Vagina (tissue), 2 donors: ENCODE measurements around the gene TDG.

Experiments used
- CTCF ChIP-seq, 3 experiments: fragments of 450-650 bp in 2 of 3; fragments of 200-600 bp in 1 of 3; sonication (generic) in 1 of 3; IDR thresholded peaks; one replicate each; pipeline ENCODE4 v1.5.1; 2017 to 2019; ENCODE audit warnings: antibody characterized with exemption in 3 of 3, mild to moderate bottlenecking in 2 of 3, moderate library complexity in 2 of 3
- POLR2A ChIP-seq, 2 donors: fragments of 450-650 bp; IDR thresholded peaks; one replicate each; pipeline ENCODE4 v1.6.1; 2017; ENCODE audit warnings: antibody characterized with exemption in 2 of 2, mild to moderate bottlenecking in 2 of 2, moderate library complexity in 2 of 2
- POLR2AphosphoS5 ChIP-seq, 2 donors: sonication (generic); formaldehyde crosslinking; IDR thresholded peaks; one replicate each; pipeline ENCODE4 v1.9.0; 2017; ENCODE audit warnings: antibody characterized with exemption in 2 of 2, mild to moderate bottlenecking in 2 of 2, low read depth in 1 of 2; ENCODE audit not compliant: insufficient read depth in 1 of 2

- TF ChIP-seq CTCF (IDR thresholded peaks at IDR 0.05) (no peak), POLR2A (IDR thresholded peaks at IDR 0.05) (no peak), POLR2AphosphoS5 (IDR thresholded peaks at IDR 0.05; ENCODE audit: insufficient read depth in 1 of 2, low read depth in 1 of 2) (no peak)
Measured at GRCh38 chr12:104003596-104003995, 37.9 kb downstream of the TDG start.
